GM19193 (cell line): ENCODE results near the gene NTPCR.

Experiments
- POLR2A ChIP-seq: IDR thresholded peaks from 4 replicates; pipeline ENCODE4 v1.6.1; 2011; ENCODE audit not compliant: insufficient read depth, insufficient read length; ENCODE audit errors: extremely low read depth

NTPCR gene

GRCh38 chr1:232966663-232967062 lies 16.3 kb downstream of the NTPCR start:
- TF ChIP-seq POLR2A = no peak

GRCh38 chr1:232968391-232968790 lies 18.0 kb downstream of the NTPCR start:
- no peak for TF ChIP-seq POLR2A

GRCh38 chr1:232968965-232969364 lies 18.6 kb downstream of the NTPCR start:
- no peak for TF ChIP-seq POLR2A

- no peak for TF ChIP-seq POLR2A
Measured at GRCh38 chr1:232969799-232970198, 19.4 kb downstream of the NTPCR start.

- no peak for TF ChIP-seq POLR2A
Measured at GRCh38 chr1:232970508-232970907, 20.1 kb downstream of the NTPCR start.

GRCh38 chr1:232973652-232974611 lies 23.5 kb downstream of the NTPCR start:
- no peak for TF ChIP-seq POLR2A

GRCh38 chr1:232974971-232975370 lies 24.6 kb downstream of the NTPCR start:
- no peak for TF ChIP-seq POLR2A

GRCh38 chr1:232978091-232978634 lies 27.8 kb downstream of the NTPCR start:
- no peak for TF ChIP-seq POLR2A

- TF ChIP-seq POLR2A = no peak
Measured at GRCh38 chr1:232978815-232979214, 28.4 kb downstream of the NTPCR start.

- no peak for TF ChIP-seq POLR2A
Measured at GRCh38 chr1:232979558-232979957, 29.1 kb downstream of the NTPCR start.

- TF ChIP-seq POLR2A = no peak
Measured at GRCh38 chr1:232980355-232980978, 30.1 kb downstream of the NTPCR start.

GRCh38 chr1:232980986-232981560 lies 30.7 kb downstream of the NTPCR start:
- TF ChIP-seq POLR2A = no peak

- no peak for TF ChIP-seq POLR2A
Measured at GRCh38 chr1:232982238-232982944, 32.0 kb downstream of the NTPCR start.

GRCh38 chr1:232983375-232983774 lies 33.0 kb downstream of the NTPCR start:
- no peak for TF ChIP-seq POLR2A

- TF ChIP-seq POLR2A = no peak
Measured at GRCh38 chr1:232983817-232984567, 33.6 kb downstream of the NTPCR start.
